Measurements from ENCODE around the gene POSTN. TPM values are rescaled to one million over a fixed set of nuclear protein-coding genes. Genes with fewer than 3 reads are reported as not detected.
A peak's percentile ranks its signal among the peaks of the same experiment; 100 is the strongest.

POSTN gene
- total and polyA plus RNA-seq, 11 donors, result 8.7 to 102 (median 24.2) TPM

DNA sequence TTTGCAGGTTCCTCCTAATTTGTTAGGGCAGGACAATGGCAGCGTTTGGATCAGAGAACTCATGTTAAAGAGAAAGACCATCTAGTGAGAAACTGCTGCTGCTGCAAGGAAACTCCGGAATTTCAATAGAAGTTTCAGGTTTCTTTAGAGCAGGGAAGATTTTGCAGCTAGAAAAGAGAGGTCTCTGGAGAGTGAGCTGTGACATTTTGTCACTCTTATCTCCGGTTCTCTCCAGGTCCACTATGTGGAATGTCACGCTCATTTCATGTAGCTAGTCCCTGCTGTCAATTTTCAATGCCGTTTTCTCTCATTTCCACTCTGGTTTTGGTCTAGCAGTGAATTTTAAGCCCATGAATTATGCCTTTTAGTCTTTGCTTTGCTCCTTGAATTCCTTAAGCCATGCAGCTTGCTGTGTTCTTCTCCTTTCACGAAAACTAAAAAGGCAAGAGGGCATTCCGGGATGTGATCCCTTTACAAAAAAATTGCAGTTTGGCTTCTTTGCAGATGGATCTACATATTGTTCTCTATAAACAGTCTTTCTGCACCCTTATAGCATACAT is 46.7 kb upstream of the POSTN start:
- 24 to 36% (median 27%) methylated on average over 7 of the region's 7 CpGs for WGBS, 4 donors
- no peak for ATAC-seq
- intact Hi-C loops (cut with DNase I), result loop anchor here in 1 of 10 donors (10.0 kb wide), 1 partner anchor 880 kb away; no protein-coding TSS in a partner anchor
- Histone ChIP-seq H3K9me3 (no peaks in the 10 kb centered on the region), H3K4me1 (no peaks in the 10 kb centered on the region), H3K27ac (no peak overlapping the region), H3K36me3 (no peaks in the 10 kb centered on the region), H3K4me3 (no peak overlapping the region), H3K27me3 (peaks cover 0 to 13% (median 0%) of the 10 kb centered on the region in 9 donors)
- no peak for DNase-seq
- no peak for TF ChIP-seq POLR2A (IDR thresholded peaks at IDR 0.05)
- TF ChIP-seq, protein P1, sequence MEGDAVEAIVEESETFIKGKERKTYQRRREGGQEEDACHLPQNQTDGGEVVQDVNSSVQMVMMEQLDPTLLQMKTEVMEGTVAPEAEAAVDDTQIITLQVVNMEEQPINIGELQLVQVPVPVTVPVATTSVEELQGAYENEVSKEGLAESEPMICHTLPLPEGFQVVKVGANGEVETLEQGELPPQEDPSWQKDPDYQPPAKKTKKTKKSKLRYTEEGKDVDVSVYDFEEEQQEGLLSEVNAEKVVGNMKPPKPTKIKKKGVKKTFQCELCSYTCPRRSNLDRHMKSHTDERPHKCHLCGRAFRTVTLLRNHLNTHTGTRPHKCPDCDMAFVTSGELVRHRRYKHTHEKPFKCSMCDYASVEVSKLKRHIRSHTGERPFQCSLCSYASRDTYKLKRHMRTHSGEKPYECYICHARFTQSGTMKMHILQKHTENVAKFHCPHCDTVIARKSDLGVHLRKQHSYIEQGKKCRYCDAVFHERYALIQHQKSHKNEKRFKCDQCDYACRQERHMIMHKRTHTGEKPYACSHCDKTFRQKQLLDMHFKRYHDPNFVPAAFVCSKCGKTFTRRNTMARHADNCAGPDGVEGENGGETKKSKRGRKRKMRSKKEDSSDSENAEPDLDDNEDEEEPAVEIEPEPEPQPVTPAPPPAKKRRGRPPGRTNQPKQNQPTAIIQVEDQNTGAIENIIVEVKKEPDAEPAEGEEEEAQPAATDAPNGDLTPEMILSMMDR (IDR thresholded peaks at IDR 0.05), result no peak

DNA sequence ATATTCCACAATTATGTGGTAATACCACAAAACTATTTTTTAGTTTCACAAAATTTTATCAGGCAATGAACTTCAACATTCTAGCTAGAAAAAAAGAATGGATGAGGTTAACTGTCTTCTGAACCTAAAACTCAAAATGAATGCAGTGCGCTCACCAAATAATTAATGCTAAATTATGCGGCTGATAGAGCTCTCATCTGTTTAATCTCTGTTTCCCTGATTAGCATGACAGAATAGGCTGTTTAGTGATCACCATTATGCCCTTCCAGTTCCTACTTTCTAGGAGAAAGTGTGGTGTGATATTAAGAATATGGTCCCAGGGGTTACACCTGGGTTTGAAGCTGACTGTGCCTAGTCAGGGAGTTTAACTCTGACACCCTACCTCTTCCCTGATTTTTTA is 42.8 kb upstream of the POSTN start:
- Histone ChIP-seq H3K4me1 (no peaks in the 10 kb centered on the region), H3K27me3 (peaks cover 0 to 4% (median 0%) of the 10 kb centered on the region in 9 donors), H3K9me3 (no peaks in the 10 kb centered on the region), H3K27ac (no peak overlapping the region), H3K36me3 (no peaks in the 10 kb centered on the region), H3K4me3 (no peak overlapping the region)
- TF ChIP-seq POLR2A (IDR thresholded peaks at IDR 0.05), result no peak
- TF ChIP-seq, protein P1 (IDR thresholded peaks at IDR 0.05), result no peak
- 92 to 98% (median 96%) methylated on average over 2 of the region's 2 CpGs for WGBS, 4 donors
- DNase-seq (no peak), ATAC-seq (no peak)
- intact Hi-C loops (cut with DNase I), result loop anchor here in 2 of 10 donors (5.0 to 10.0 kb wide), 3 partner anchors 883 to 941 kb away; no protein-coding TSS in a partner anchor

DNA sequence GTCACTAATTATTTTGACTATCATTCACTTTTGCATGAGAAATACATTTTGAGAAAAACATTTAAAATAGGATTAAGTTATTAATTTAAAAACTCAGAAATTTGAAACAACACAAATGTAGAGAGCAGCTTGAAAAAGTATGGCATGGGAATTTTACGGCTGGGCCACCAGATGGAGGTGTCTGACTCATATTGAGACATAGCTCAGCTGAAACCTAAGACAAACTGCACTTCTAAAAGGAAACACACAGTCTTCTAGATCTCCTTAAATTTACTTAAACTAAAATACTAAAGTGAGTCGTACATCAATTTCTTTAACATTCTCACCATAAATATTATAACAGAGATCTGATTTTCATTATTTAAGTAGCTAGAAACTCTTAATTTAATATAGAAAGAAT is 41.9 kb upstream of the POSTN start:
- Histone ChIP-seq H3K9me3 (no peaks in the 10 kb centered on the region), H3K27me3 (no peaks in the 10 kb centered on the region), H3K4me1 (no peaks in the 10 kb centered on the region), H3K36me3 (no peaks in the 10 kb centered on the region), H3K4me3 (no peak overlapping the region), H3K27ac (no peak overlapping the region)
- ATAC-seq, result no peak
- 13 to 18% (median 17%) methylated on average over 2 of the region's 2 CpGs for WGBS, 4 donors
- TF ChIP-seq, protein P1 (IDR thresholded peaks at IDR 0.05), result peak in 11 of 12 donors; percentile 16 to 56 (median 35)
- no peak for TF ChIP-seq POLR2A (IDR thresholded peaks at IDR 0.05)
- intact Hi-C loops (cut with DNase I), result loop anchor here in 2 of 10 donors (5.0 to 10.0 kb wide), 3 partner anchors 884 to 942 kb away; no protein-coding TSS in a partner anchor
- DNase-seq, result no peak

DNA sequence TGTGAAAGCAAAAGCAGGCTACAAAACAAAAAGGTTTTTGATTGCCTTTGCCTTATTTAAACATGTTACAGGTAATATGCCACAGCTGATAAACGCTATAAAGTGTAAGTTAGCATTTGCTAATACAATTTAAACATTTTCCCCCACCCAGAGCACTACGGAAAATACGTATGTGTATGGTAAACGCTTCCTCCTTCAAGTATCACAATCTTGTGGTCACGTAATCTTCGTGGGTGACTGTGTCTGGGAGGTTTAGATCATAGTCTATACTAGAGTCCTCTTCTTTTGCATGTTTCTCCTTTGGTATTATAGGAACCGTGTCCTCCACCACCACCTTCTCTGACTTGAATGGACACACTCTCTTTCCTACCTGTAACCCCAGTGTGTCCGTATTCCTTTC is 38.1 kb upstream of the POSTN start:
- no peaks in the 10 kb centered on the region for H3K9me3 ChIP-seq
- 75 to 90% (median 82%) methylated on average over 8 of the region's 8 CpGs for WGBS, 4 donors
- no peaks in the 10 kb centered on the region for H3K36me3 ChIP-seq
- H3K27me3 ChIP-seq, result no peaks in the 10 kb centered on the region
- H3K4me3 ChIP-seq, result no peak overlapping the region
- TF ChIP-seq, protein P1 (IDR thresholded peaks at IDR 0.05), result no peak
- no peak for TF ChIP-seq POLR2A (IDR thresholded peaks at IDR 0.05)
- no peak overlapping the region for H3K27ac ChIP-seq
- DNase-seq (no peak), ATAC-seq (no peak)
- no peaks in the 10 kb centered on the region for H3K4me1 ChIP-seq
- intact Hi-C loops (cut with DNase I), result no loop called here

Measured in heart left ventricle (tissue), 16 donors.